Sigmoid colon (tissue), 4 donors: ENCODE data around the gene ECI2.
"Not testable (repeated sequence)": the region's sequence is repeated elsewhere in the genome, so short reads cannot be mapped to it uniquely, and the experiment has no call there.

ENCODE experiments used
- CTCF ChIP-seq, 4 experiments: fragments of 450-650 bp in 3 of 4; fragments of 200-600 bp in 1 of 4; IDR thresholded peaks; one replicate each; pipeline ENCODE4 v1.5.1; 2016 to 2019; ENCODE audit warnings: antibody characterized with exemption in 4 of 4, mild to moderate bottlenecking in 3 of 4, moderate library complexity in 2 of 4
- POLR2A ChIP-seq, 2 donors: fragments of 450-650 bp; IDR thresholded peaks; one replicate each; pipeline ENCODE4 v1.6.1; 2016; ENCODE audit warnings: antibody characterized with exemption in 2 of 2, mild to moderate bottlenecking in 2 of 2, moderate library complexity in 2 of 2
- POLR2AphosphoS5 ChIP-seq, 4 donors: sonication (generic); formaldehyde crosslinking; IDR thresholded peaks; one replicate each; pipeline ENCODE4 v1.6.1; 2017; ENCODE audit warnings: antibody characterized with exemption in 4 of 4

- TF ChIP-seq CTCF, POLR2AphosphoS5, POLR2A (IDR thresholded peaks at IDR 0.05): not testable (repeated sequence)
Observed at GRCh38 chr6:4090043-4090442, 45.3 kb downstream of the ECI2 start.
